H9 (cell line): ENCODE results near the gene GRIA1. TPM values are rescaled to one million over a fixed set of nuclear protein-coding genes. Genes with fewer than 3 reads are reported as not detected.

Source experiments
- DNase-seq: peaks from one replicate; pipeline ENCODE4 v3.0.0-alpha.2; 2017
- H2AFZ ChIP-seq: one replicate; pipeline ENCODE4 v1.6.1; 2013; ENCODE audit warnings: mild to moderate bottlenecking, low read length, control low read depth, moderate library complexity
- H2AK5ac ChIP-seq: 2 replicates; pipeline ENCODE4 v1.6.1; 2013; ENCODE audit warnings: low read length, control low read depth, mixed read lengths; ENCODE audit not compliant: insufficient read length
- H2BK120ac ChIP-seq: one replicate; pipeline ENCODE4 v1.6.1; 2013; ENCODE audit warnings: low read depth, mild to moderate bottlenecking, low read length, control low read depth, inconsistent platforms; ENCODE audit not compliant: poor library complexity, severe bottlenecking
- H2BK12ac ChIP-seq: 2 replicates; pipeline ENCODE4 v1.6.1; 2013; ENCODE audit warnings: low read length, control low read depth, mixed read lengths, low read depth; ENCODE audit not compliant: insufficient read length
- H2BK15ac ChIP-seq: 2 replicates; pipeline ENCODE4 v1.6.1; 2013; ENCODE audit warnings: low read depth, low read length, control low read depth
- H2BK20ac ChIP-seq: one replicate; pipeline ENCODE4 v1.6.1; 2013; ENCODE audit warnings: low read depth, mild to moderate bottlenecking, low read length, control low read depth, inconsistent platforms; ENCODE audit not compliant: poor library complexity, severe bottlenecking
- H2BK5ac ChIP-seq: 2 replicates; pipeline ENCODE4 v1.6.1; 2013; ENCODE audit warnings: low read length, control low read depth, mixed read lengths; ENCODE audit not compliant: insufficient read length
- H3K14ac ChIP-seq: 2 replicates; pipeline ENCODE4 v1.6.1; 2013; ENCODE audit warnings: low read length, control low read depth; ENCODE audit not compliant: insufficient read depth
- H3K18ac ChIP-seq: 2 replicates; pipeline ENCODE4 v1.6.1; 2013; ENCODE audit warnings: low read depth, mild to moderate bottlenecking, mixed read lengths, low read length, control low read depth; ENCODE audit not compliant: insufficient read length
- H3K23ac ChIP-seq: 2 replicates; pipeline ENCODE4 v1.6.1; 2013; ENCODE audit warnings: low read length, control low read depth, mixed read lengths, low read depth; ENCODE audit not compliant: insufficient read length
- H3K23me2 ChIP-seq: 2 replicates; pipeline ENCODE4 v1.6.1; 2013; ENCODE audit warnings: low read depth, mild to moderate bottlenecking, mixed read lengths, low read length, control low read depth; ENCODE audit not compliant: insufficient read length, poor library complexity, severe bottlenecking
- H3K27ac ChIP-seq: 2 replicates; pipeline ENCODE4 v1.5.1; 2013; ENCODE audit warnings: low read length, control low read depth, mixed read lengths, low read depth; ENCODE audit not compliant: insufficient read length
- H3K27me3 ChIP-seq: 2 replicates; pipeline ENCODE4 v1.6.1; 2013; ENCODE audit warnings: low read length, control low read depth, inconsistent platforms; ENCODE audit not compliant: insufficient read depth
- H3K4ac ChIP-seq: 2 replicates; pipeline ENCODE4 v1.6.1; 2013; ENCODE audit warnings: low read depth, mild to moderate bottlenecking, control low read depth, inconsistent platforms, low read length, moderate library complexity
- H3K4me1 ChIP-seq: 2 replicates; pipeline ENCODE4 v1.6.1; 2013; ENCODE audit warnings: low read length, control low read depth, inconsistent platforms; ENCODE audit not compliant: insufficient read depth
- H3K4me2 ChIP-seq: 2 replicates; pipeline ENCODE4 v1.6.1; 2013; ENCODE audit warnings: low read length, control low read depth, mixed read lengths; ENCODE audit not compliant: insufficient read length, insufficient read depth
- H3K56ac ChIP-seq: 2 replicates; pipeline ENCODE4 v1.6.1; 2013; ENCODE audit warnings: low read depth, mild to moderate bottlenecking, mixed read lengths, low read length, control low read depth; ENCODE audit not compliant: insufficient read length
- H3K79me1 ChIP-seq: 2 replicates; pipeline ENCODE4 v1.6.1; 2013; ENCODE audit warnings: low read depth, mild to moderate bottlenecking, moderate library complexity, low read length, control low read depth, inconsistent platforms; ENCODE audit not compliant: insufficient read depth, poor library complexity, severe bottlenecking
- H3K79me2 ChIP-seq: 2 replicates; pipeline ENCODE4 v1.6.1; 2013; ENCODE audit warnings: low read length, control low read depth, inconsistent platforms; ENCODE audit not compliant: insufficient read depth
- H3K9ac ChIP-seq: 2 replicates; pipeline ENCODE4 v1.6.1; 2013; ENCODE audit warnings: low read length, control low read depth, mixed read lengths; ENCODE audit not compliant: insufficient read length; ENCODE audit errors: extremely low read depth
- H3K9me3 ChIP-seq: one replicate; pipeline ENCODE4 v1.6.1; 2013; ENCODE audit warnings: low read depth, low read length, inconsistent platforms; ENCODE audit not compliant: control insufficient read depth
- H3T11ph ChIP-seq: one replicate; pipeline ENCODE4 v1.6.1; 2013; ENCODE audit warnings: mild to moderate bottlenecking, low read length, control low read depth, inconsistent platforms
- H4K20me1 ChIP-seq: one replicate; pipeline ENCODE4 v1.6.1; 2013; ENCODE audit not compliant: control insufficient read depth, insufficient read length, insufficient read depth
- H4K5ac ChIP-seq: 2 replicates; pipeline ENCODE4 v1.6.1; 2013; ENCODE audit warnings: low read depth, mild to moderate bottlenecking, mixed read lengths, low read length, control low read depth; ENCODE audit not compliant: insufficient read length
- H4K8ac ChIP-seq: replicated peaks from 2 replicates; pipeline ENCODE4 v1.6.1; 2013; ENCODE audit warnings: low read length, control low read depth, mixed read lengths, low read depth; ENCODE audit not compliant: insufficient read length
- H4K91ac ChIP-seq: 2 replicates; pipeline ENCODE4 v1.6.1; 2013; ENCODE audit warnings: low read depth, mild to moderate bottlenecking, moderate library complexity, mixed read lengths, low read length, control low read depth; ENCODE audit not compliant: insufficient read length
- H3K27ac Mint-ChIP-seq, 3 experiments: 2 replicates in 2 of 3; 3 replicates in 1 of 3; pipeline ENCODE4 v1.8.0; 2020 to 2021; ENCODE audit warnings: mixed read lengths in 3 of 3, mild to moderate bottlenecking in 1 of 3, moderate library complexity in 1 of 3
- H3K27me3 Mint-ChIP-seq: 2 replicates; pipeline ENCODE4 v1.8.0; 2021; ENCODE audit warnings: low read depth, mild to moderate bottlenecking, moderate library complexity, mixed read lengths
- H3K36me3 Mint-ChIP-seq, 3 experiments: 2 replicates in 2 of 3; 3 replicates in 1 of 3; pipeline ENCODE4 v1.8.0; 2020 to 2021; ENCODE audit warnings: low read depth in 3 of 3, mixed read lengths in 3 of 3; ENCODE audit not compliant: insufficient read depth in 1 of 3
- H3K4me1 Mint-ChIP-seq, 2 experiments: 2 replicates each; pipeline ENCODE4 v1.8.0; 2020; ENCODE audit warnings: mixed read lengths in 2 of 2
- H3K4me3 Mint-ChIP-seq, 2 experiments: 2 replicates in 1 of 2; 3 replicates in 1 of 2; pipeline ENCODE4 v1.8.0; 2020 to 2021; ENCODE audit warnings: mild to moderate bottlenecking in 2 of 2, mixed read lengths in 2 of 2, moderate library complexity in 1 of 2
- H3K9me3 Mint-ChIP-seq, 2 experiments: 2 replicates in 1 of 2; 3 replicates in 1 of 2; pipeline ENCODE4 v1.8.0; 2020; ENCODE audit warnings: mild to moderate bottlenecking in 2 of 2, mixed read lengths in 2 of 2, moderate library complexity in 1 of 2
- WGBS: extraction: QIAGEN DNeasy Blood & Tissue Kit; methylation state at CpG from one replicate; pipeline ENCODE4 v1.1.7; 2013; ENCODE audit warnings: missing lambda C conversion rate, low lambda C conversion rate, mixed read lengths; ENCODE audit not compliant: insufficient read length; ENCODE audit errors: extremely low coverage; 5-methylcytosine and 5-hydroxymethylcytosine counted together
- total RNA-seq: library from RNA; stranded (reverse); gene quantifications from 2 replicates; pipeline ENCODE4 v1.2.1, GENCODE V29; 2021
- TF ChIP-seq, protein P1 (sequence below): fragments of 200-600 bp; sonication (generic); conservative IDR thresholded peaks from 3 replicates; pipeline ENCODE4 v1.8.0; 2021; ENCODE audit warnings: antibody characterized with exemption, mild to moderate bottlenecking

The GRIA1 gene
- total RNA-seq, 1 experiment from 2014 or later: 0.52 TPM

DNA sequence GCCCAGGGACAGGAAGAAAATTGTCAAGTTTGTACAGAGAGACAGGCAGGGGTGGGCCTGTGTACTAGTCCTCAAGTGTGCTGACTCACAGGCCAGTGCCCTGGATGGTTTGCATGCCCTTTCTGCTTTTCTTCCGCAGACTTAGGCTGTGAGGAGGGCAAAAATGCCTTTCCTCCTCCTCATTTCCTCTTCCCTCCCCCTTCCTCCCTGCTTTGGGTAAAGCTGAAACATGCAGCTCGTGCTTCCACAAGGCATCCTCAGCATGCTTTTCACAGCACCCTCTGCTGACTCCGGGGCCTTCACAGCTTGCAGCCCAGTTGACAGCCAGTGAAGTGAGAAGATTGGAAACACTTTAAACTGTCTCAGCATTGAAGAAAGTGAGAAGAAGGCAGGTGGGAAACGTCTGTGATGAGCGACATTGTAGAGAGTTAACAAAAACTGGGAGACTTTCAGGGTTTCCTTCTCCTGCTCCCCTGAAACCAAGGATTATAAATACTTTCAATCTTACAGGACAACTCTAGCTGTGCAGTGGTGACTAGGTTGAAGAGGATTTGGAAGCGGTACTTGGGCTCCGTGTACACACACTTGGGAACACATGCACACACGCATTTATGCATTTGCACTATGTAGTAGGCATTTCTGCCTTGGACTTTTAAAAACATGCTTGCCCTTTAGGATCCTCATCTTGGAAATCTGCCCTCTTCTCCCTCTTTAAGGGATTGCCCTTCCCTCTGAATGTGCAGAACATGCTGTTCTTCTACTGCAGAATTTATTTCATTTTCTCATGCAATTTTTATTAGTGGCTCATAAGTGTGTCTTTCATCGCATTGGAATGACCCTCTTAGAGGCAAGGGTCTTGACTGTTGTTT lies 138.8 kb downstream of the GRIA1 start:
- TF ChIP-seq, protein P1, sequence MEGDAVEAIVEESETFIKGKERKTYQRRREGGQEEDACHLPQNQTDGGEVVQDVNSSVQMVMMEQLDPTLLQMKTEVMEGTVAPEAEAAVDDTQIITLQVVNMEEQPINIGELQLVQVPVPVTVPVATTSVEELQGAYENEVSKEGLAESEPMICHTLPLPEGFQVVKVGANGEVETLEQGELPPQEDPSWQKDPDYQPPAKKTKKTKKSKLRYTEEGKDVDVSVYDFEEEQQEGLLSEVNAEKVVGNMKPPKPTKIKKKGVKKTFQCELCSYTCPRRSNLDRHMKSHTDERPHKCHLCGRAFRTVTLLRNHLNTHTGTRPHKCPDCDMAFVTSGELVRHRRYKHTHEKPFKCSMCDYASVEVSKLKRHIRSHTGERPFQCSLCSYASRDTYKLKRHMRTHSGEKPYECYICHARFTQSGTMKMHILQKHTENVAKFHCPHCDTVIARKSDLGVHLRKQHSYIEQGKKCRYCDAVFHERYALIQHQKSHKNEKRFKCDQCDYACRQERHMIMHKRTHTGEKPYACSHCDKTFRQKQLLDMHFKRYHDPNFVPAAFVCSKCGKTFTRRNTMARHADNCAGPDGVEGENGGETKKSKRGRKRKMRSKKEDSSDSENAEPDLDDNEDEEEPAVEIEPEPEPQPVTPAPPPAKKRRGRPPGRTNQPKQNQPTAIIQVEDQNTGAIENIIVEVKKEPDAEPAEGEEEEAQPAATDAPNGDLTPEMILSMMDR: peak; percentile 27; the same call in 1 of the 3 replicates
- no peak overlapping the region for H3K9ac ChIP-seq
- H2BK15ac ChIP-seq: no peak overlapping the region
- no peaks in the 10 kb centered on the region for H3K27me3 ChIP-seq
- no peak overlapping the region for H2BK12ac ChIP-seq
- H4K91ac ChIP-seq: no peak overlapping the region
- no peaks in the 10 kb centered on the region for H3K23me2 ChIP-seq
- H3T11ph ChIP-seq: no peak overlapping the region
- H2AFZ ChIP-seq: no peak overlapping the region
- no peak overlapping the region for H3K23ac ChIP-seq
- no peak overlapping the region for H2BK5ac ChIP-seq
- H2AK5ac ChIP-seq: no peak overlapping the region
- H4K5ac ChIP-seq: no peak overlapping the region
- Mint-ChIP-seq H3K4me1 (peaks cover 17 to 23% of the 10 kb centered on the region in 2 experiments), H3K27ac (no peak overlapping the region), H3K36me3 (no peaks in the 10 kb centered on the region; a peak in 1 of 7 replicates), H3K4me3 (no peak overlapping the region), H3K9me3 (0 out of 5 replicates have a peak, but pooled peaks cover 0 to 1% of the 10 kb centered on the region in 2 experiments), H3K27me3 (no peaks in the 10 kb centered on the region)
- H2BK120ac ChIP-seq: no peak overlapping the region
- no peak overlapping the region for H3K4ac ChIP-seq
- no peaks in the 10 kb centered on the region for H3K79me1 ChIP-seq
- no peaks in the 10 kb centered on the region for H3K9me3 ChIP-seq
- no CpG with 5 or more reads among the region's 9 CpGs for WGBS
- no peaks in the 10 kb centered on the region for H3K79me2 ChIP-seq
- H3K56ac ChIP-seq: no peak overlapping the region
- peaks cover 14% of the 10 kb centered on the region; the same call in 1 of the 2 replicates for H3K4me1 ChIP-seq
- no peak overlapping the region for H3K18ac ChIP-seq
- no peaks in the 10 kb centered on the region for H4K20me1 ChIP-seq
- no peak overlapping the region for H2BK20ac ChIP-seq
- H3K27ac ChIP-seq: no peak overlapping the region
- H3K14ac ChIP-seq: no peak overlapping the region
- no peak overlapping the region for H3K4me2 ChIP-seq
- no peak overlapping the region for H4K8ac ChIP-seq
- peak; percentile 75 for DNase-seq
